CD1c-positive myeloid dendritic cell (primary cell): ENCODE results near the gene ATP6V1G3.
"Not testable (repeated sequence)": the region's sequence is repeated elsewhere in the genome, so short reads cannot be mapped to it uniquely, and the experiment has no call there.

ENCODE experiments used
- DNase-seq: peaks from one replicate; pipeline ENCODE4 v3.0.0-alpha.2; 2016; ENCODE audit errors: extremely low spot score

ATP6V1G3 gene

DNA sequence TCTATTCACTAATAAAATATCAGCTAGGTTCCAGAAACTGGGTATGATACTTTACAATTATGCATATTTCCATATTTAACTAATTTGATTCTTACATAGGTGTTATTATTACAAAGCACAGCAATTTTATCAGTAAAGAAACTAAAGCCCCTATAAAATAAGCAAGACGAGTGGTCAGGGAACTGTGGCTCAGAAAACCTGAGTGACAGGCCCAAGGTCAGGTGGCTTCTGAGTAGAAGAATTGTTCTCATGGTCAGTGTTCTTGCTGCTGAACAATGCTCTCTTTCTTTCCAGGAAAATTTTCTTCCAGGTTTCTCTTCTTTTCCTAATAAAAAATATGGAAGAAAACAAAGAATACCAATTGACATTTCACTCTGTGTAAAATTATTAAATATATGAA, 2.2 kb upstream of the ATP6V1G3 start:
- DNase-seq: no peak

DNA sequence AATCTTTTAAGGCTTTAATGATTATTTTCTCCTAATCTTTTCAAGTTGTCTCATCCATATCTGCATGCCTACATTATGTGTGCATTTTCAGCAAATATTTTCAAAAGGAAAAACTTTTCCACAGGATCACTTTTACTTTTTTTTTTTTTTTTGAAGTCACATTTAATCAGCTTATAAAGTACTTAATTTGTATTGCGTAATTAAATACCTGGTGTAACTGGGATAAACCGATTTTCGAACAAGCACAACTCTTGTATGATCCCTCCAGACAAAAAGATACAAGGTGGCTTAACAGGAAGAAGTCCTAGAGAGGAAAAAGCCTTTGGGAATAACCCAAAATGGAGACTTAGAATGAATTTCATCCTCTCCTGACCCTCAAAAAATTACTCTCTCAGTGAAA, 1.3 kb upstream of the ATP6V1G3 start:
- no peak for DNase-seq

- no peak for DNase-seq
These were observed 1.7 kb downstream of the ATP6V1G3 start for GRCh38 chr1:198538579-198539364.

GRCh38 chr1:198535631-198536030, 4.8 kb downstream of the ATP6V1G3 start:
- no peak for DNase-seq

- DNase-seq: no peak
These were observed 5.7 kb downstream of the ATP6V1G3 start for GRCh38 chr1:198534548-198535418.

- no peak for DNase-seq
These were observed 8.6 kb downstream of the ATP6V1G3 start for GRCh38 chr1:198531891-198532290.

DNA sequence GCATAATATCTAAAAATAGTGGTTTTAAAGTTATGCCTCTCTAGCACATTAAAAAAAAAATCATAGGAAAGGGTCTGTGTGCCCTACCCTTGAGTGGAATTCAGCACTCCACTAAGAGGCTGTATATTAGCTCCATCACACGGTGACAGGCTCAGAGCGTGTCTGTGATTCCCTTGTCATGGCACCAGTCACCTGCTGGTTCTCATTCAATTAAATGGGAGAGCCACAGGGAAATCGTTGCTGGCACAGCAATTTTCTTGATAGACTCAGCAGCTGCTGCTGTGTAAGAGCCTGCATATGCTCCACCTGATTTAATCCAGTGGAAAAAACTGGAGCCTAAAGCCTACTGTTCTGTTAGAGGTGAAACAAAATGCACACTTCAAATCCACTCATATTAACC, 9.5 kb downstream of the ATP6V1G3 start:
- no peak for DNase-seq

- DNase-seq: no peak
These were observed 11.1 kb downstream of the ATP6V1G3 start for GRCh38 chr1:198529414-198529813.

DNA sequence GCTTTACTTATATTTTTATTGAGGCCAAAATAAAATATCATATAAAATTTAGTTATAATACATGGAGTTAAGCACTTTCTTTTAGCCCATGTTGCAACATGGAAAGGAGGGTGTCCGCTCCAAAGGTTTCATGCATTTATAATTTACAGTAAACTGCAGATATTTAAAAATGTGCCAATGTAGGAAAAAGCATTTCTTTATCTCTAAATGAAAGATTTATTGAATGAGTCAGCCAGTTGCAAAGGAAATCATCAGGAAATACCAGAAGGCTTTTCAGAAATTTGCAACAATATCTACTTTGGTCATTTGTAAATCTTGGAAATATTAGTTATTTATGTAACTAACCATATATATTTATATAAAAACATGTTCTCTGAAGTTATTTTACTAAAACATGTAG, 12.1 kb downstream of the ATP6V1G3 start:
- DNase-seq: no peak

GRCh38 chr1:198524556-198524955, 15.9 kb downstream of the ATP6V1G3 start:
- DNase-seq: no peak

DNA sequence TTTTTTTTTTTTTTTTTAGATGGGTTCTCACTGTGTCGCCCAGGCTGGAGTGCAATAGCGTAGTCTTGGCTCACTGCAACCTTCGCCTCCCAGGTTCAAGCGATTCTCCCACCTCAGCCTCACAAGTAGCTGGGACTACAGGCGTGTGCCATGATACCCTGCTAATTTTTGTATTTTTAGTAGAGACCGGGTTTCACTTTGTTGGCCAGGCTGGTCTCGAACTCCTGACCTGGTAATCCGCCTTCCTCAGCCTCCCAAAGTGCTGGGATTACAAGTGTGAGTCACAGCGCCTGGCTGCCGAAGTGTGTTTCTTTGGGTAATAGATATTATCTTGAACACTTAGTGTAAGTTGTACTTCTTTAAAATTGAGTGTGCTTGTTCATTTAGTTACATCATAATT, 16.4 kb downstream of the ATP6V1G3 start:
- not testable (repeated sequence) for DNase-seq

DNA sequence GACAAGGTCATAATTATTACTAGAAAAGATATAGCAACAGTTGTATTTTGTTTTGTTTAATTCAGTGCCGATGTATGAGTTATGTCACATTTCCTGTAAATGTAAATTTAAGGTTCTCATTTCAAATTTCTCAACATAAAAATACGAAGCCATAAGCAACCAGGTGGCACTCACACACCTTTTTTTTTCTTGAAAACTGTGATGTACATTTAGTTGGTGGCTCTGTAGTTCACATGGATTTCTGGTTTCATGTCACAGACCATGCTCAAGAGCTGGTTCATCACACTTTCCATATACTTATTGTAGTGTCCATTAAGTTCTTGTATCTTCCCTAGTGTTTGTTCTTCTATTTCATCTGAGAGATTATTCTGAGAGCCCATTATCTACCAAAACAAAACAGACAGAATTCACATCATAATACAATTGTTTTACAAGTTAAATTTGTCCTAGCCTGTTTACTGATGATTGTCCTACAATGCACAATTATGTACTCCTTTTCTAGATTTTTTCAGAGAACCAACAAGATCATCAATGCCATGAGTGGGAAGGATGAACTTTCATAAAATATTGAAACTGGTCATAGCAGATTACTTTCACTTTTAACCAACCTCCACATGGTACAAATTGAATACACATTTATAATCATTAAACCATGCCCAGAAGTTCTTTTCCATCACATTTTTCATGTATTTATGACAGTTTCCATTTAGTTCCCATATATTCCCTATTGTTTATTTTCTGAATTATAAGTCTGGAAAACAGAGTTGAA, 17.1 kb downstream of the ATP6V1G3 start:
- peak; percentile 29 for DNase-seq

DNA sequence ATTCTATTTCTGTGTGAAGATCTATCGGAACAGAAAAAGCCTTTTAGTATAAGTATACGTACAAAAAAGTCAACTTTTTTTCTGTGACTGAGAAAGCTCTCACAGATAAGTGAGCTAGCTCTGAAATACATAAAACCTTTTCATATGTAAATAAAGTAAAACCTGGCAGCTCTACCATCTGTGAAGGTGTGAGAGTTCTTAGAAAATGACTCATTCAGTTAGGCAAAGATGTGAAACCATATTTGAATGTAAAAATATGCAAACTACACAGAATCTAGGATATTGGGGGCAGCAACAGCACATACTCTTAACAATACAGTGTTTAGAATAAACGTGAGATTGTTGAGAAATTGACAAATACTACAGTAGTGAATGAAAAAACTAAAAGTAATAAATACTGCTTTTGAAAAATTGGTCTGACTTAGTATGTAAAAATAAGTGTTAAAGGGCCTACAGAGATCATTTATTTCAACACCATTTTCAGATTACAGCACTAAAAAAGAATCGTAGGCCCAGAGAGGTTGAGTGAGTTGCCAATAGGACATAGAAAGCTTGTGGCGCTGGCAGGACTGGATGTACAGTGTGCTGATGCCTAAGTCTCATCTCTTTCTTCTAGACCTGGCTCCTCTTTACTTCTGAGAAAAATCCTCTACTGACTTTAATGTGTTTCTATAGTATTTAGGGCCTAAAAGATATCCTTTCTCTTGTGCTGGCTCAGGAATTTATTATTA, 19.8 kb downstream of the ATP6V1G3 start:
- DNase-seq: peak; percentile 28

DNA sequence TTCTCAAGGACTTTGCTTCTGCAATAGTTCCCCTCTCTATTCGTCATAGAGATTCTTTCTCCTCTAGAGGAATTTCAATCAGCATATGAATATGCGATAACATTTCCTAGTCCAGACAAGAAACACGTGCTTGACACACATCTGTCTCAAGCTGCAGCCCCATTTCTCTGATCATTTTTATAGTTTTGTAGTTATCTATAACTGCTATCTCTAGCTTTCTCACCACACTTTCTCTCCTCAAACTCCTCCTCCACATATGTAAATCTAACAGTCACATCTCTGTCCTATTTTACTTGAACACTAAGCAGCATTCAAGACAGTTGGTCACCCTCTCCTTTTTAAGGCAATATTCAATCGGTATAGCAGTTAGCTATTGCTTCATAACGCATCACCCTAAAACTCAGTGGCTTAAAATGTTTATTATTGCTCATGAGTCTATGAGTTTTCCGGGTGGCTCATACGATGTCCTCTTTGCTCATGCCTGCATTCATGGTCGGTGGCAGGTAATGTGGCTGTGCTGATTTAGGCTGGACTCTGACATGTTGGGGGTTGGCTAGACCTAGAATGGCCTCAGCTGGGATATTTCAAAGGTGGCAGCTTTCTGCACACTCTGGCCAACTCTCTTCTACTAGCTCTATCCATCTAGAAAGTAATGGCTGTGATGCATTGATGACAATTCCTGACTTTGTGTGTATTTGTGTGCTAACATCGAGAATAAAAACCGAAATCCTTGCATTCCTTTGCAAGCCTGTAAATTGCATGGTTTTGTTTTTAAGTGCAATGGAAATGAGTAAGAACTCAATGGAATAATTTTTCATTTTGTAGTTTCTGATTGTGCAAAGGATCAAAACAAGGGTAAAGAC, 20.6 kb downstream of the ATP6V1G3 start:
- DNase-seq: no peak

DNA sequence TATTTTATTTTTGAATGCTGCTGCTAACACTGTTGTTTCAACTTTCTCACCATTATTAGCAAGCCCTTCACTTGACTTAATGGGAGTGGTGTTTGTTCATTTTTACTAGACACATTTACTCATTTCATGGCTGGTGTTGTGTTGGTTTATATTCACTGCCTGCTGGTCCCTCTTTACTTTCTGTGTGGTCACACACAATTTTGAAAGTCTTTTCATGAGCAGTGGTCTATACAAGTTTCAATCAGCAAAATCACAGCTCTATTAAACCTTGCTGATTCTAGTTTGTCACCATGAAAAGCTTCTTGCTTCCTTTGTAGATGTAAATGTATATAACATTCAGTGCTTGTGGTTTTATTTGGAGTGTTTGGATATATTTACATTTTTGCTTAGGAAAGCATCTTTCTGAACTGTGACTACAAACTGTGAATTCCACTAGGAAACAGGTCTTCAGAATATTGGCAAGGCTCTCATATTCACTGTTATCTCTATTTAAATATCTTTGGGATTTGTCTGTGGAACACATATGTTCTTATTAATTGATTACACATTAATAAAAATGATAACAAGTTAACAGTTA, 22.8 kb downstream of the ATP6V1G3 start:
- DNase-seq: no peak

DNA sequence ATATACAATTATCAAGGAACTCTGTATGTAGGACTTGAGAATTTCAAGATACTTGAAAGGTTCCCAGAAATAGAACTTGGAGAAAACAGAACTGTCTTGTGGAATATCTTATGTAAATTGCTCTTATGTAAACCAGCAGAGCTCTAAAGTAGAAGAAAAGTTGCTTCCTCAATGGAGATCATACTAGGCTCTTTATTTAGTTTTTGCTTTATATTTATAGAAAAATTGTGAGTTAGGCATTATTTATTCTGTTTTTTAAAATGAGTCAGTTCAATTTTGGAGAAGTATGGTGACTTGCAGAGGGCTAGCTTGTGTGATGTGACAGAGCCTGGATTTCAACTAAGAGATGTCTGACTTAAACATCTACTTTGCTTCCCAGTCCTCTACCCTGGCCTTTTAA, 40.4 kb downstream of the ATP6V1G3 start:
- peak; percentile 53 for DNase-seq

GRCh38 chr1:198499588-198499987, 40.9 kb downstream of the ATP6V1G3 start:
- no peak for DNase-seq

- DNase-seq: no peak
These were observed 41.6 kb downstream of the ATP6V1G3 start for GRCh38 chr1:198498881-198499280.

DNA sequence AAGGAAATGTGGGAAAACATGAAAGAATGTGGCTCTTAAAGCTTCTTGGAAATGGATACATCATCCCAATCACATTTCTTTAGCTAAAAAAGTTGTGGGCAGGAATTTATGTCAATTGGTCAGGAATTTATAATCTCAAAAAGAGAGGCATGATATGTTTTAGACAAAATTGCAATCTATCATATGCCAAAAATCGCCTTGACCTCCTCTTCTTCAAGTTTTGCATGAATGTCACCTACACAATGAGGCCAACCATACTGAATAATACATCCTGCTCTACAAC, 42.4 kb downstream of the ATP6V1G3 start:
- no peak for DNase-seq

DNA sequence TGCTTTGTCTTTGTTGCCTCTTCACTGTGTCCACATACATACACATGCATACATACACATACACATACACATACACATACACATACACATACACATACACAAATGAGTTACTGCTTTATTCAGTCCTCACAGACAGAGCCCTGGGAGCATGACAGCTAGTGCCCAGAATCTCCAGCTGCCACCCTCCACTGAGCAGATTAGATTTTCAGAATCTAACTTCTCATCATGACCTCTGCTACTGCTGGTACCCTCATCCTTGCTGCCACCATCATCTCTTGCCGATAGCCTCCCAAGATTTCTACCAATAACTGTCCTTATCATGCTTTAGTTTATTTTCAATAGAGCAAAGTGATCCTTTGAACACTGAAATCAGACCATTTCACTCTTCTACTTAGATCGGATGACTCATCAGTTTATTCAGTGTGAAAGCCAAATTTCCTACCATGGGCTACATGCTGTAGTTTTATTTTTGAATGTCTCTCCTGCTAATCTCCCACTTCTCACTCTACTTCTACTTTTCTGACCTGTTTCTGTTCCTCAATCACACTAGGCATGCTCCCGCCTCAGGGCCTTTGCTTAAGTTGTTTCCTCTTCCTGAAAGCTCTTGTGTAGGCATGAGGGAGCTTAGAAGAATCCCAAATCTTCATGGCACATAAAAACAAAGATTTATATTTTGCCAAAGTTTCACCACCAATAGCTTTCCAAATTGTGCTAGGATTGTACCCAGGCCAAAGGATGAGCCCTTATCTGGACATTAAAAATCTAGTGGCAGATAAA, 43.0 kb downstream of the ATP6V1G3 start:
- DNase-seq: peak; percentile 81
